ENCODE data around the gene PACS1. TPM values are rescaled to one million over a fixed set of nuclear protein-coding genes. Genes with fewer than 3 reads are reported as not detected.

The PACS1 gene
- total RNA-seq, 1 donor from 2014 or later = 86.9 TPM

DNA sequence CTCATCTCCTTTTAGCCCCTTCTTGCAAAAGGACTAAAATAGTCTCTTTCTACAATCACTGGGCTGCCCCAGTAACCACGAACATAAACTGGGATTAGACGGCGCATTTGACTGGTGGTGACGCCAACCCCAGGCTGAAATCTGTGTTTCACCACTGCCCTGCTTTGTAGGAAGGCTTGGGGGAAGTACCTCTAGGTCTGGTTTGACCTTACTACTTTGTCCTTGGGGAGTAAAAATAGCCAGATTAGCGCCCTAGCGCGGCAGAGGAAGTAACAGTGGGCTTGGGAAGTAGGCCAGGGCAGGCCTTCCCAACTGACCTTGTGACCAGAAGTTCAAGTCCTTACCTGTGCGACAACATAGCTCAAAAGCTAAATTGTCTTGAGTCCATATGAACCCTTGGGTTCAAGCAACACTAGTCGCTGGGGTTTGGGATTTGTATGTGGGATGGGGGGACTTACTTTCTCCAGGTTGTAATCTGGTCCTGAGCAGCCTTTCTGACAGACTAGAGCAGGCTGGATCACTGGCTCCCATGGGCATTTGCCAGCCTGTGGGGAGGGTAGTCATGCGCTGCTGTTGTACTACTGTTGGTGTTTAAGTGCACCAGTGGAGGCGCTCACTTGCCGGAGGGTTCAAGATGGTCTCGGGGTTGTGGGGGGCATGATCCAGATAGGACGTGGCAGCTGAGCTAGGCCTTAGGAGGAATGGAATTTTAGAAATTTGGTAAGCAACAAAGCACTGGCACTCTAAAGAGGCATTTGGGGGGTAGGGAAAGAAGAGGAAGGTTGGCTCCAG lies 953 bp upstream of the PACS1 start:
- Histone ChIP-seq H3K9me3 (ENCODE audit: insufficient read depth, low read depth, low read length) (no peaks in the 10 kb centered on the region), H3K4me1 (ENCODE audit: insufficient read depth, low read length) (peaks cover 25% of the 10 kb centered on the region), H4K20me1 (ENCODE audit: insufficient read depth, low read length) (peaks cover 61% of the 10 kb centered on the region), H2AFZ (ENCODE audit: low read depth, low read length) (no peak overlapping the region), H3K27me3 (ENCODE audit: insufficient read depth, low read length) (no peaks in the 10 kb centered on the region), H3K79me2 (ENCODE audit: insufficient read depth, low read length) (peaks cover 57% of the 10 kb centered on the region), H3K36me3 (ENCODE audit: insufficient read depth, low read length) (peaks cover 51% of the 10 kb centered on the region), H3K27ac (ENCODE audit: low read depth, low read length) (peak overlapping the region; percentile 65), H3K9ac (ENCODE audit: low read length) (peak overlapping the region; percentile 85), H3K4me2 (ENCODE audit: low read length) (peak overlapping the region; percentile 92), H3K4me3 (ENCODE audit: insufficient read depth, low read depth, low read length) (peak overlapping the region; percentile 19)
- DNase-seq (ENCODE audit: low read depth) (peak; percentile 53), FAIRE-seq (no peak)
- H3K27me3 Mint-ChIP-seq (ENCODE audit: low read depth, unreplicated experiment) = no peaks in the 10 kb centered on the region
- no peaks in the 10 kb centered on the region for H3K9me3 Mint-ChIP-seq (ENCODE audit: unreplicated experiment)
- peak overlapping the region; percentile 85 for H3K4me3 Mint-ChIP-seq (ENCODE audit: unreplicated experiment)
- H3K27ac Mint-ChIP-seq (ENCODE audit: unreplicated experiment) = peak overlapping the region; percentile 70
- TF ChIP-seq EZH2 (IDR thresholded peaks at IDR 0.05; ENCODE audit: insufficient read depth, low read length) (no peak), CTCF (IDR thresholded peaks at IDR 0.05; ENCODE audit: insufficient read depth, low read depth, low read length) (peak; percentile 15)
- H3K4me1 Mint-ChIP-seq (ENCODE audit: low read depth, unreplicated experiment) = peaks cover 32% of the 10 kb centered on the region
- peaks cover 18% of the 10 kb centered on the region for H3K36me3 Mint-ChIP-seq (ENCODE audit: low read depth, unreplicated experiment)

- Histone ChIP-seq H3K4me3 (ENCODE audit: insufficient read depth, low read depth, low read length) (peak overlapping the region; percentile 80), H3K4me2 (ENCODE audit: low read length) (peak overlapping the region; percentile 92), H3K9ac (ENCODE audit: low read length) (peak overlapping the region; percentile 85), H2AFZ (ENCODE audit: low read depth, low read length) (peak overlapping the region; percentile 27), H4K20me1 (ENCODE audit: insufficient read depth, low read length) (peaks cover 59% of the 10 kb centered on the region), H3K9me3 (ENCODE audit: insufficient read depth, low read depth, low read length) (no peaks in the 10 kb centered on the region), H3K27me3 (ENCODE audit: insufficient read depth, low read length) (no peaks in the 10 kb centered on the region), H3K4me1 (ENCODE audit: insufficient read depth, low read length) (peaks cover 25% of the 10 kb centered on the region), H3K36me3 (ENCODE audit: insufficient read depth, low read length) (peaks cover 43% of the 10 kb centered on the region), H3K79me2 (ENCODE audit: insufficient read depth, low read length) (peaks cover 56% of the 10 kb centered on the region), H3K27ac (ENCODE audit: low read depth, low read length) (no peak overlapping the region)
- FAIRE-seq = no peak
- TF ChIP-seq CTCF (IDR thresholded peaks at IDR 0.05; ENCODE audit: insufficient read depth, low read depth, low read length) = no peak
- TF ChIP-seq EZH2 (IDR thresholded peaks at IDR 0.05; ENCODE audit: insufficient read depth, low read length) = no peak
- peak overlapping the region; percentile 93 for H3K27ac Mint-ChIP-seq (ENCODE audit: unreplicated experiment)
- no peak for DNase-seq (ENCODE audit: low read depth)
- no peaks in the 10 kb centered on the region for H3K9me3 Mint-ChIP-seq (ENCODE audit: unreplicated experiment)
- H3K4me3 Mint-ChIP-seq (ENCODE audit: unreplicated experiment) = peak overlapping the region; percentile 93
- H3K4me1 Mint-ChIP-seq (ENCODE audit: low read depth, unreplicated experiment) = peaks cover 32% of the 10 kb centered on the region
- H3K36me3 Mint-ChIP-seq (ENCODE audit: low read depth, unreplicated experiment) = peaks cover 12% of the 10 kb centered on the region
- H3K27me3 Mint-ChIP-seq (ENCODE audit: low read depth, unreplicated experiment) = no peaks in the 10 kb centered on the region
These were observed 720 bp downstream of the PACS1 start for GRCh38 chr11:66070604-66071380.

All from astrocyte (in vitro differentiated cells and primary cell).